Measurements from ENCODE around the gene SEC11A. TPM values are rescaled to one million over a fixed set of nuclear protein-coding genes. Genes with fewer than 3 reads are reported as not detected.

SEC11A gene
- total RNA-seq, 1 experiment from 2014 or later: 140 TPM

DNA sequence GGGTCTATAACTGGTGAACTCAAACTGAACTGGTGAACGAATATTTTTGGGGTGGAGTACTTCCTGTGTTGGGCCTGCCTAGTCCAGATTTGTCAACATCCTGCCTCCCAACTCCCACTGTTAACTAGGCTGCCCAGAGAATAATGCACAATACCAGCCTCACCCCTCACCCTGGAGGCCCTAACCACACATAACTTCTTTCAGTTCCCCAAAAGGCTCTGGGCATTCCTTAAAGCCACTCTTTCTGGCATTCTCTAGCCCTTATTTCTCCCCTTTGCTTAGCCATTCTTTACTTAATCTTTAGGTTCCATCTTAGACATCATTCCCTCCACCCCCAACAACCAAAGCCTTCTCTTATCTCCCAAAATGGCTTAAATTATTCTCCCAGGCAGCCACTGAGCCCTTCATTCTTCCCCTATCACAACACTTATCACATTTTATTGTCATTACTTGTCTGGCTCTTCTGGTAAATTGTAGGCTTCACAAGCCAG lies 9.1 kb upstream of the SEC11A start:
- ATAC-seq (peak; percentile 49; the same call in 1 of the 2 replicates), DNase-seq (peak; percentile 23)
- Histone ChIP-seq H3K27ac (ENCODE audit: low read length) (no peak overlapping the region), H3K9me2 (replicated peaks; ENCODE audit: low read length) (no peaks in the 10 kb centered on the region), H3K79me2 (ENCODE audit: low read length) (no peaks in the 10 kb centered on the region), H4K20me1 (ENCODE audit: low read length) (no peaks in the 10 kb centered on the region), H3K36me3 (ENCODE audit: low read depth, low read length) (no peaks in the 10 kb centered on the region), H3K4me2 (ENCODE audit: low read length) (no peak overlapping the region), H3K27me3 (ENCODE audit: low read length) (no peaks in the 10 kb centered on the region), H3K9ac (ENCODE audit: low read length) (no peak overlapping the region), H3K9me3 (ENCODE audit: low read length) (no peaks in the 10 kb centered on the region), H3K4me1 (ENCODE audit: insufficient read depth, low read length) (peaks cover 6% of the 10 kb centered on the region), H3K4me3 (ENCODE audit: low read length) (no peak overlapping the region), H2AFZ (ENCODE audit: low read length) (peak overlapping the region; percentile 67), H3F3A (ENCODE audit: low read length, unreplicated experiment) (no peaks in the 10 kb centered on the region)
- intact Hi-C loops (cut with micrococcal nuclease): no loop called here
- ChIA-PET CTCF (no interaction called here), POLR2A (ENCODE audit: unreplicated experiment) (no interaction called here)
- TF ChIP-seq, protein P1, sequence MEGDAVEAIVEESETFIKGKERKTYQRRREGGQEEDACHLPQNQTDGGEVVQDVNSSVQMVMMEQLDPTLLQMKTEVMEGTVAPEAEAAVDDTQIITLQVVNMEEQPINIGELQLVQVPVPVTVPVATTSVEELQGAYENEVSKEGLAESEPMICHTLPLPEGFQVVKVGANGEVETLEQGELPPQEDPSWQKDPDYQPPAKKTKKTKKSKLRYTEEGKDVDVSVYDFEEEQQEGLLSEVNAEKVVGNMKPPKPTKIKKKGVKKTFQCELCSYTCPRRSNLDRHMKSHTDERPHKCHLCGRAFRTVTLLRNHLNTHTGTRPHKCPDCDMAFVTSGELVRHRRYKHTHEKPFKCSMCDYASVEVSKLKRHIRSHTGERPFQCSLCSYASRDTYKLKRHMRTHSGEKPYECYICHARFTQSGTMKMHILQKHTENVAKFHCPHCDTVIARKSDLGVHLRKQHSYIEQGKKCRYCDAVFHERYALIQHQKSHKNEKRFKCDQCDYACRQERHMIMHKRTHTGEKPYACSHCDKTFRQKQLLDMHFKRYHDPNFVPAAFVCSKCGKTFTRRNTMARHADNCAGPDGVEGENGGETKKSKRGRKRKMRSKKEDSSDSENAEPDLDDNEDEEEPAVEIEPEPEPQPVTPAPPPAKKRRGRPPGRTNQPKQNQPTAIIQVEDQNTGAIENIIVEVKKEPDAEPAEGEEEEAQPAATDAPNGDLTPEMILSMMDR (conservative IDR thresholded peaks at IDR 0.05; ENCODE audit: low read depth, low read length): no peak
- no peak for TF ChIP-seq EZH2 (IDR thresholded peaks at IDR 0.05; ENCODE audit: low read length, unreplicated experiment)
- TF ChIP-seq EZH2phosphoT487 (IDR thresholded peaks at IDR 0.05; ENCODE audit: borderline replicate concordance, low read length): no peak
- no TSS peak for BruUV-seq (replicated peaks)

DNA sequence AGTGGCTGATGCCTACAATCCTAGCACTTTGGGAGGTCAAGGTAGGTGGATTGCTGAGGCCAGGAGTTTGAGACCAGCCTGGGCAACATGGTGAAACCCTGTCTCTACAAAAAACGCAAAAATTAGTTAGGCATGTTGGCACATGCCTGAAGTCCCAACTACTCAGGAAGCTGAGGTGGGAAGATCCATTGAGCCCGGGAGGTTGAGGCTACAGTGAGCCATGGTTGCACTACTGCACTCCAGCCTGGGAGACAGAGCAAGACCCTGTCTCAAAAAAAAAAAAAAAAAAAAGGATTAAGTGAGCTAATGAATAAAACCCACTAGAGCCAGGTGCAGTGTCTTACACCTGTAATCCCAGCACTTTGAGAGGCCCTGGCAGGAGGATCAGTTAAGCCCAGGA lies 6.7 kb upstream of the SEC11A start:
- CTCF ChIA-PET: no interaction called here
- DNase-seq (no peak), ATAC-seq (no peak)
- Histone ChIP-seq H3K9me3 (ENCODE audit: low read length) (no peaks in the 10 kb centered on the region), H3K27me3 (ENCODE audit: low read length) (no peaks in the 10 kb centered on the region), H2AFZ (ENCODE audit: low read length) (no peak overlapping the region), H4K20me1 (ENCODE audit: low read length) (no peaks in the 10 kb centered on the region), H3K27ac (ENCODE audit: low read length) (no peak overlapping the region), H3K4me1 (ENCODE audit: insufficient read depth, low read length) (peaks cover 6% of the 10 kb centered on the region), H3K9me2 (replicated peaks; ENCODE audit: low read length) (no peaks in the 10 kb centered on the region), H3K4me2 (ENCODE audit: low read length) (no peak overlapping the region), H3K79me2 (ENCODE audit: low read length) (no peaks in the 10 kb centered on the region), H3K36me3 (ENCODE audit: low read depth, low read length) (no peaks in the 10 kb centered on the region), H3F3A (ENCODE audit: low read length, unreplicated experiment) (no peaks in the 10 kb centered on the region), H3K4me3 (ENCODE audit: low read length) (no peak overlapping the region), H3K9ac (ENCODE audit: low read length) (no peak overlapping the region)
- BruUV-seq (replicated peaks): no TSS peak
- no peak for TF ChIP-seq EZH2phosphoT487 (IDR thresholded peaks at IDR 0.05; ENCODE audit: borderline replicate concordance, low read length)
- no peak for TF ChIP-seq EZH2 (IDR thresholded peaks at IDR 0.05; ENCODE audit: low read length, unreplicated experiment)
- TF ChIP-seq, protein P1 (conservative IDR thresholded peaks at IDR 0.05; ENCODE audit: low read depth, low read length): no peak
- intact Hi-C loops (cut with micrococcal nuclease): no loop called here
- POLR2A ChIA-PET (ENCODE audit: unreplicated experiment): no interaction called here

DNA sequence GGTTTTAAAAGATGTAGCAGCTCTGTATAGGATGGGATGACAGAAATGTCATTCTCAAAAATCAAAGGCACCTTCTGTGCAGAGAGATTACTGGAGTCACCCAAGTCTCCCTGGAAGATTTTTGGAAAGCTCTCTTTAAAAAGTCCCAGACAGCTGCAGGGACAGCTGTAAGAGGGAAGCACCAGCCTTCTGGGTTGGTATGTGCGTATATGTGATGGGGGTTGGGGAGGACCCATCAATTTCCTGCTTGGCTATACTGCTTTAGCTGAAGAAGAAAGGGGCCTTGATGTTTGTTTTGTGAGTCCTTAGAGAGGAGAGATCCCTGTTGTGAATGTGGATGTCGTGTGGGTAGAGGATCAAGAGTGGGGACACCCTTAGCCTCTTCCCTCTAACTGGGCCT lies 5.4 kb upstream of the SEC11A start:
- ATAC-seq (no peak), DNase-seq (no peak)
- Histone ChIP-seq H3K4me2 (ENCODE audit: low read length) (no peak overlapping the region), H3K9me3 (ENCODE audit: low read length) (no peaks in the 10 kb centered on the region), H2AFZ (ENCODE audit: low read length) (no peak overlapping the region), H4K20me1 (ENCODE audit: low read length) (no peaks in the 10 kb centered on the region), H3K4me1 (ENCODE audit: insufficient read depth, low read length) (peaks cover 10% of the 10 kb centered on the region), H3K9me2 (replicated peaks; ENCODE audit: low read length) (no peaks in the 10 kb centered on the region), H3K4me3 (ENCODE audit: low read length) (no peak overlapping the region), H3K27me3 (ENCODE audit: low read length) (no peaks in the 10 kb centered on the region), H3K36me3 (ENCODE audit: low read depth, low read length) (no peaks in the 10 kb centered on the region), H3F3A (ENCODE audit: low read length, unreplicated experiment) (no peaks in the 10 kb centered on the region), H3K79me2 (ENCODE audit: low read length) (peaks cover 5% of the 10 kb centered on the region; the same call in 1 of the 2 replicates), H3K27ac (ENCODE audit: low read length) (no peak overlapping the region), H3K9ac (ENCODE audit: low read length) (no peak overlapping the region)
- ChIA-PET CTCF (no interaction called here), POLR2A (ENCODE audit: unreplicated experiment) (no interaction called here)
- intact Hi-C loops (cut with micrococcal nuclease): no loop called here
- no TSS peak for BruUV-seq (replicated peaks)
- no peak for TF ChIP-seq EZH2phosphoT487 (IDR thresholded peaks at IDR 0.05; ENCODE audit: borderline replicate concordance, low read length)
- TF ChIP-seq, protein P1 (conservative IDR thresholded peaks at IDR 0.05; ENCODE audit: low read depth, low read length): no peak
- TF ChIP-seq EZH2 (IDR thresholded peaks at IDR 0.05; ENCODE audit: low read length, unreplicated experiment): no peak

Measured in PC-3 (cell line).